Stimulated activated CD4-positive, alpha-beta T cell treated with anti-CD3 and anti-CD28 coated beads, Interleukin-1b, Interleukin-23, amount 100 ng/mL, for 4 hours (primary cell): ENCODE measurements around the gene ZNF132.
"Not testable (repeated sequence)": the region's sequence is repeated elsewhere in the genome, so short reads cannot be mapped to it uniquely, and the experiment has no call there.

ENCODE experiments used
- DNase-seq, 2 donors: peaks; one replicate each; pipeline ENCODE4 v3.0.0-alpha.2; 2020; ENCODE audit warnings: low read depth in 2 of 2

ZNF132 gene

DNA sequence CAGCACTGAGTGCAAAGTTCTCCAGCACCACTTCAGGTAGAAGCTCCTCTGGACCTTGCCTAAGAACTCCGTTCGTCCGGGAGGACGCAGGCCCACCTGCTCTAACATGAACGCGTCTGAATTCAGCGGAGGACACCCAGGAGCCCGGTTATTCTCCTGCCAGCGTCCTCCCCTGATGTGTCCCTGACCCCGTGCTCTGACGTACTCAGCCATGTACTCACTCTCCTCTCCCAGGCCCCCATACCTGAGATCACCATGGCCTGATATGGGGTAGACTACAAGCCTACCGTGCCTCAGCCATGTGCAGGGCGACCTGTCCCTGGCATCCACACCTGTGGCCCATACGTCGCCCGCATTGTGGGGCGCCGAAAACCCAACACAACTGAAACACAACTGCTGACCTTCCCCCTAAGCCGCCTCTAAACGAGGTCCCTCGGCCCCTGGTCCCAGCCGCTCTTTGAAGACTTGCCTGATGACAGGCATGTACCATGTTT is 32.2 kb downstream of the ZNF132 start:
- no peak for DNase-seq

DNA sequence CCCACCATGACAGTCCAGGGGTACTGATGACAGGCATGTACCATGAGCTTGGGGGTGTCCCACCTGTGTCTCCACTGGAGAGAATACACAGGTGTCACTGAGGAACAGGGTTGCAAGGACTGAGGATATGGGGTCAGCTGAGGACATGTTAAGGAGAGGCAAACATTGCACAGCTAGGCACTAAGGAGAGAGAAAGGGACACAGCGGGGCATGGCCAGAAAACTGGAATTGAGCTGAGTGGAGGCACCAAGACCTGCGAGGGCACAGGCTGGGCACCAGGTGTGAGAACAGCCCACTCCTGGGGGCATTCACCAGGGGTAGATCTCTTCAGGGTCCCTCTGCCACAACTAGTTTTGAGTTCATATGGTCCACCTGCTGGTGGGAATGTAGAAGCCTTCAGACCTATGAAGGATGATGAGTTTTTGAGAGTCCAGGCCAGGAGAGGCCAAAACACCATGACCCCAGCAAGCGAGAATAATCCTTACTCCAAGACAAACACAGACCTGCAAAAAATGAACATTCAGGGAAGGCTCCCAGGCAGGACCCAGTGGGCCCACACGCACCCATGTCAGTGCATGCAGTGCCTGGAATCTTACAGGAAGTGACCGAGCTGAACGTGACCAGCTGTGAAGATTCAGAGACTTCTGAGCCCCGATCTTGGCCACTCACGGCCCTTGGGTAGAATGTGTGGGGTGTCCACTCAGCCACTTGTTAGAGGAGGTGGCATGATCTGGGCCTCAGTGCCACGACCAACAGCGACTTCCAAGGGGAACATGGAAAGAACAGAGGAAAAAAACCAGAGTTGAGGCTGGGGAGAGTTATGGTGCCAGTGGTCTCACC is 32.9 kb downstream of the ZNF132 start:
- DNase-seq = no peak

DNA sequence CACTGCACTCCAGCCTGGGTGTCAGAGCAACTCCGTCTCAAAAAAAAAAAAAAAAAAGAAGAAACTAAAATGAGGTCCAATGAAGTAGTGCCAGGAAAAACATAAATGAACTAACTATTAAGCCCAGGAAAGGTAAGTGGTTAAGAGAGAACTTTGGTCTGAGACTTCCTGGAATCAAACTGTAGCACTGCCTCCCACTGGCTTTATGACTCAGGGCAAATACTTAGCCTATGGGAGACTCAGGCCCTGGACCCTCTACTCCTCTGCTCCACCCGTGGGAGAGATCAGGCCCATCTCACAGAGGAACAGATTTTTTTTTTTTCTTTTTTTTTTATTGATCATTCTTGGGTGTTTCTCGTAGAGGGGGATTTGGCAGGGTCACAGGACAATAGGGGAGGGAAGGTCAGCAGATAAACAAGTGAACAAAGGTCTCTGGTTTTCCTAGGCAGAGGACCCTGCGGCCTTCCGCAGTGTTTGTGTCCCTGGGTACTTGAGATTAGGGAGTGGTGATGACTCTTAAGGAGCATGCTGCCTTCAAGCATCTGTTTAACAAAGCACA is 36.0 kb downstream of the ZNF132 start:
- DNase-seq = not testable (repeated sequence)

GRCh38 chr19:58401840-58402421 is 38.0 kb downstream of the ZNF132 start:
- no peak for DNase-seq

- DNase-seq = peak; percentile 98 to 99
Observed at GRCh38 chr19:58400916-58401839, 38.8 kb downstream of the ZNF132 start.

DNA sequence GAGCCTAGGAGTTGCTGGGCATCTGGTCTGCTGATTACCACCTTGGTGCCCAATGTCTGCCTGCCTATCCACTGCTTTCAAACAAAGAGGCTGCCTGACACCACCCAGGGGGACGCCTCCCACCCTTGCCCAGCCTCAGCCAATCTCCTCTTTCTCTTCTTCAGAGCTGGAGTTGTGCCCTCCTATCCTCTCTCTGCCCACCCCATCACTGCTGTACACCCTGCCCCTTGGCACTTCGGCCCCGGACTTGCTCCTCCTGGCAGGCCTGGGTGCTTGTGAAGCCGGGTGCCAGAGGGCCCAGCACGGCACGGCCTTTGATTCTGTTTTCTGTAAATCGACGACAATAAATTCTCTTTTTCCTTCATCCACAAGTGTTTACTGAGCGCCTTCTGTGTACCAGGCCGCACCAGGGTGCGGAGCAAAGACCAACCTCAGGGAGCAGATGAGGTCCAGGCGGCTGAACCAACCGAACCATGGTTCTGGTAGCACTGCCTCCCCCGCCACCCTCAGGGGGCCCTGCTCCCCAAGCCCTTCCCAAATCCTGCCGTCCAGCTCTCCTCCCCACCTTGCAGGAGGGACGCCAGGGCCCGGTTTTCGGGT is 39.5 kb downstream of the ZNF132 start:
- DNase-seq = no peak

- no peak for DNase-seq
Observed at GRCh38 chr19:58399903-58400302, 40.0 kb downstream of the ZNF132 start.

- no peak for DNase-seq
Observed at GRCh38 chr19:58398545-58398944, 41.4 kb downstream of the ZNF132 start.

GRCh38 chr19:58398087-58398486 is 41.9 kb downstream of the ZNF132 start:
- no peak for DNase-seq

GRCh38 chr19:58397533-58398037 is 42.4 kb downstream of the ZNF132 start:
- no peak for DNase-seq

- no peak for DNase-seq
Observed at GRCh38 chr19:58396691-58397532, 43.0 kb downstream of the ZNF132 start.

GRCh38 chr19:58395979-58396627 is 43.9 kb downstream of the ZNF132 start:
- DNase-seq = peak in 1 of 2 donors; percentile 46

- peak in 1 of 2 donors; percentile 40 for DNase-seq
Observed at GRCh38 chr19:58395220-58395978, 44.6 kb downstream of the ZNF132 start, which contains the start of gene RNF225. RNF225 (plus strand) TSS chr19:58395656; CDS start chr19:58396090, 434 bp downstream.

- no peak for DNase-seq
Observed at GRCh38 chr19:58394821-58395219, 45.1 kb downstream of the ZNF132 start.

DNA sequence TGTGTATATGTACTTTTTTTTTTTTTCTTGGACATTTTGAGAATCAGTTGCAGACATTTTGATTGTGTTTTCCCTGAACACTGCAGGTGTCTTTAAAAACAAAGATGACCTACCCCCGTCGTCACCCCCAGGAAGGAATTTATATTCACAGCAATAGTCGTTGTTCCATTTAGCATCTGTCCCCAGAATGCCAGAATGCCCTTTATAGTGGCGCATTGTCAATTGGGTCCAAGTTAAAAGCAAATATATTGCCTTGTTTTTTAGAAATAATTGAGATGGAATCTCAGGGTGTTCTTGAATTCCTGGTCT is 46.3 kb downstream of the ZNF132 start:
- DNase-seq = no peak

GRCh38 chr19:58392945-58393724 is 46.8 kb downstream of the ZNF132 start:
- no peak for DNase-seq

- no peak for DNase-seq
Observed at GRCh38 chr19:58388175-58388526, 51.8 kb downstream of the ZNF132 start.
